Prostate gland (tissue), 2 donors: ENCODE measurements around the gene SMG5.

Experiments
- CTCF ChIP-seq, 4 experiments: fragments of 200-600 bp in 2 of 4; fragments of 450-650 bp in 2 of 4; sonication (generic) in 2 of 4; IDR thresholded peaks; 1 replicate in 3 of 4; 2 replicates in 1 of 4; pipeline ENCODE4 v1.5.1; 2016 to 2019; ENCODE audit warnings: antibody characterized with exemption in 4 of 4, mild to moderate bottlenecking in 2 of 4, moderate library complexity in 2 of 4
- POLR2A ChIP-seq: fragments of 450-650 bp; IDR thresholded peaks from one replicate; pipeline ENCODE4 v1.6.1; 2016; ENCODE audit warnings: antibody characterized with exemption, mild to moderate bottlenecking

DNA sequence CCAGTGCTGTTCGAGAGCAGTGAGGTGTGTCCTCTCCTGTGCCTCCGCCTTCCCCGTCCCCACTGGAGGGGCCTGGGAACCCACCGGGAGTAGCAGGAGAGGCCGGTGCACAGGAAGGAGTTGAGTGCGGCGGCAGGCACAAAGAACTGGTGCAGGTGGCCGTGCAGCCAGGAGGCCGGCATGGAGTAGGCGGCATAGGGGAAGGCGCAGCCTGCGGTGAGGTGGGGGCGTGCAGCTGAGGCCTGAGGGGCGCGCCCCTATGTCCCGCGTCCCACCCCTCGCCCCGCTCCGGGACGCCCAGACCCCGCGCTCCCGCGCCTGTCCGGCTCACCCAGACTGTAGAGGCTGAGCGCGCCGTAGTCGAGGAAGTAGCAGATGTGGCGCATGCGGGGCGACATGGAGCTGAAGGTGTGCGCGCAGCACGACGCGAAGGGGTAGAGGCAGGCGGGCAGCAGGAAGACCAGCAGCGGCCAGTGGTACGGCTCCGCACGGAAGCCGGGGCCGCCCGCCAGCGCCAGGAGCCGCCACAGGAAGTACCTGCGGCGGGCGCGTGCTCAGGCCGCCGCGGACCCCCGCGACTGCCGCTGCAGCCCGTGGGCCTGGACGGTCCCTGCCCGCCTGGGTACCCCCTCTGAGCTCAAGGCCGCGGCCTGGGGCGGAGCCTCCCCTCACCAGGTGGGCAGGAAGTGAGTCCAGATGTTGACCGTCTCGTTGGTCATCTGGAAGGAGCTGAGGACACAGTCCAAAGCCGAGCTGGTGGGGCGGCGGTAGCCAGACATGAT lies 37.0 kb downstream of the SMG5 start:
- no peak for TF ChIP-seq CTCF (IDR thresholded peaks at IDR 0.05)
- no peak for TF ChIP-seq POLR2A
